HG03095 (cell line): ENCODE data around the gene MRPS12.
A peak's percentile ranks its signal among the peaks of the same experiment; 100 is the strongest.

Experiments
- ATAC-seq: cut with Tn5 transposase; IDR thresholded peaks from one replicate; pipeline ENCODE4 v1.9.1; 2021; ENCODE audit warnings: moderate library complexity; ENCODE audit not compliant: unreplicated experiment

MRPS12 gene

DNA sequence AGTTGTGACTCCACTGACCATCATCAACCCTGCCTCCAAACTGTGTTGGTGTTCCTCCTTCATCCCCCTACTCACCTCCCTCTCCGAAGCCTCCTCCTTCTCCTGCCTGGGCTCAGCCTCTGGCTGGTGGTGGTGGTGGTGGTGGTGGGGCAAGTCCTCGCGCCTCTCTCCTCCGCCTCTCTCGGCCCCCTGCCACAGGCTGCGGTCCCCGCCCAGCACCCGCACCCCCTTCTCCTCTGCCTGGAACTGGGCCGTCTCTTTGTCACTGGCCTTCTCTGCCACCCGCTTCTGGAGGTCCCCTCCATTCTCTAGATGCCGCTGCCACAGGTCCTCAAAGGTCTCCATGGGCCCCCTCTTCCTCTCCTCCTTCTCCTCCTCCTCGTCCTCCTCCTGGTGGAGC lies 20.3 kb upstream of the MRPS12 start:
- ATAC-seq: no peak

DNA sequence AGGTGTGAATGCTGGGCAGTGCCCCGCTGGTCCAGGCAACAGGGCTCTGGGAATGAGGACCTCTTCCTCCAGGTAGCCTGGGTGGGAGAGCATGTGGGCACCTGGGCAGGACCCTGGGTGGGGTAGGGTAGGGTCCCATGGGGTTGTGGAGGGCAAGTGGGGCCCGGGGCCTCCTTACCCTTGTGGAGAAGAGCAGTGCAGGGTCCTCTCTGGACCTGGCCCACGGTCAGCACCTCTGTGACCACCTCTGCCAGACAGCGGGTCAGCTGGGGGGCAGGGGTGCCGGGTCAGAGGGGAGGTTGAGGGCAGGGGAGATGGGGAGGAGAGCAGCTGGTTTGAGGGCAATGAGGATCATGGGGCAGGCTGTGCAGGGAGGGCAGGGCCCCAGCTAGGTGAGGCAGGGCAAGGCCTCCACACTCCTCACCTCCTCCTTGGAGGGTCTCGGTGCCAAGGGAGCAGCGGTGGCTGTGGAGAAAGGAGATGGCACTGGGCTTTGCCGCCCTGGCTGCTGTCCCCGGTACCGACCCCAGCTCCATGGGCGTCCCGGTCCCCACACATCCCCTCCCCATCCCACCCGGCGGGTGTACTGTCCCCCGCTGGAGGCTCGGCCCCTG lies 19.2 kb upstream of the MRPS12 start:
- ATAC-seq: no peak

DNA sequence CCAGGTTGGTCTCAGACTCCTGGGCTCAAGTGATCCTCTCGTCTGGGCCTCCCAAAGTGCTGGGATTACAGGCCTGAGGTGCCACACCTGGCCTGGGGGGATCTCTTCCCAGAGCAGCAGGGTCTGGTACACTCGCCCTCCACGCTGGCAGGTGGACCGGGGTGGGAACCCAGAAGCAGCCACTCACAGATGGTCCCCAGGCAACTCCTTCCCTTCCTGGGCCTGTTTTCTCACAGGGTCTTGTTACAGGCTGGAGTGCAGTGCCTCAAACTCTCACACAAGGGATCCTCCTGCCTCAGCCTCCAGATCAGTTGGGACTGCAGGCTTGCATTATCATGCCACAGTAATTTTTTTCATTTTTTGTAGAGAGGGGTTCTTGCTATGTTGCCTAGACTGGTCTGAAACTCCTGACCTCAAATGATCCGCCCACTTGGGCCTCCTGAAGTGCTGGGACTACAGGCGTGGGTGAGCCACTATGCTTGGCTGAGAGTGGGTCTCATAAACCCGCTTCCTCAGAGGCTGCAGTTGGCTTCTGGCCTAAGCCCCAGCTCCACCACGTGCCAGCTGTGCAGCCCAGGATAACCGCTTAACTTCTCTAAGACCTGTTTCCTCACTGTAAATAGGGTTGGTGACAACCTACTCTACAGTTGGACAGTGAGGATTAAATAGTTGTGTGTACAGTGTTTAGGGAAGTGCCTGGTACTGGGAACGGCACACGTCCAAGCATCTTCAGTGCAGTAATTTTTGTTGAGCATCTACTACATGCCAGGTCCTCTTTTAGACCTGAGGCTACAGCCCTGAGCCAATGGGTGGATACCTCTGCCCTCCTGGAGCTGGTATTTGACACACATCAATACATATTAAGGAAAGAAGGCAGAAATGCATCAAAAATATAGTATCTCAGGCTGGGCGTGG lies 17.9 kb upstream of the MRPS12 start:
- no peak for ATAC-seq

DNA sequence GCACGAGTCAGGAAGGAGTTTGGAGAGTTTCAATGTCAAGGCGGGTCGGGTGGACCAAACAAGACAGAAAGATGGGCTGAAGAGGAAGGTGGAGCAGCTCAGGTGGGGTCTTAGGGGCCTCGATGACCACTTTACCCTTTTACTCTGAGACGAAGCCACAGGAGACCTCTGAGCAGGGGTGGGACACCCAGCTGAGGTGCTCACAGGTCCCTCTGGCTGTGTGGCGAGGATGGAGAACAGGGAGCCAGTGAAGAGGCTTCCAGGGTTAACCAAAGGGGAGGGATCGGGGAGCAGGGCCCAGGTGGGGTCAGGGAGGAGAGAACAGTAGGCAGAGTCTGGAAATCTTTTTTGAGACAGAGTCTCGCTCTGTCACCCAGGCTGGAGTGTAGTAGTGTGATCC lies 16.8 kb upstream of the MRPS12 start:
- ATAC-seq: no peak

DNA sequence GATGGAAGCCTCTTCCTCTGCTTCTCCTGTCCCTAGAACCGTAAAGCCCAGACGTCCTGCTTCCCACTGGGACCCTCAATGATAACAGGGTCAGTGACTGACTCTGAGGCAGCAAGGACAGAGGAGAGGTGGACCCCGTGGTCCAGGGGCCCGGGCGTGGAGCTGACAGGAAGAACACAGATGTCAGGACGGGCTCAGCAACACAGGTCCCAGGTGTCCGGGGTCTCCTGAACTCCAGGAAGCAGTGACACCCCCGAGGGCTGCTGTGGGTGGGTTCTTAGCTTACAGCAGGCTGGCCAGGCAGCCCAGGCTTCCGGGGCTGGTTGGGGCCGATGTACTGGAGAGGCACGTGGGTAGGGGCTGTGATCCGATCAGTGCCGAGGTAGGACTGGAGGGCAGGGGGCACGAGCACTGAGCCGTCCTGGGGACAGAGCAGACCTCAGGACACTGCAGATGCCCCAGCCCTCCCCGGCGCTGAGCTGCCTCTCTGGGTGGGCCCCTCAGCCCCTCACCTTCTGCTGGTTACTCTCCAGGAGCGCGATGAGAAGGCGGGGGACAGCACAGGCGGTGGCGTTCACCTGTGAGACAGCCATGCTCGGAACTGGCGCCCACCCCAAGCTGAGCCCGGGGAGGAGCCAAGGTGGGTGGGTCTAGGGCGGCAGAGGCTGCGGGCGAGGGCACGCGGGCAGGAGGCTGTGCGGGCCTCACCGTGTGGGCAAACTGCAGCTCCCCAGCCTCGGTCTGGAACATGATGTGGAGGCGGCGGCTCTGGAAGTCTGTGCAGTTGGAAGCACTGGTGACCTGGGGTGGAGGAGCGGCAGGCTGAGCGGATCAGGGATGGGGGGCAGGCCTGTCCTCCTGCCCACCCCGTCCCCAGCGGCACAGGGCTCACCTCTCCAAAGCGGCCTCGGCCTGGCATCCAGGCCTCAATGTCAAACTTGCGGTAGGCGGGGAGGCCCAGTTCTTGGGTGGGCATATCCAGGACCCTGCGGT lies 15.1 kb upstream of the MRPS12 start:
- no peak for ATAC-seq

DNA sequence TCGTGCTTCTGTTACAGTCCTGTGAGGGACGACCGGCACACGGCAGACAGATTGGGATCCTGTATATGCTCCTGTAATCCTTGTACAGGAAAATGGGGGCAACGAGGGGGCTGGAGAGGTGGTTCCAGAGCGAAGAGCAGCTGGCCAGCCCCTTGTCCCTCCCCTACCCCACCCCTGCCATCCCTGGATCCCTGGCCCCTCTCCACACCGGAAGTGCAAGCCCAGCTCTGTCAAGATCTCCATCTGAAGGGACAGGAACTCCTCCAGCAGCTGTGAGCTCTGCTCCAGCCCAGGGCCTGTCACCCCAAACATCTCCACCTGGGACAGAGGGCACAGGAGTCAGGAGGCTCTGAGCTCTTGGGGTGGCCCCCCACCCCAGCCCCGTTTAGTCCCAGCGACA lies 13.2 kb upstream of the MRPS12 start:
- ATAC-seq: no peak

DNA sequence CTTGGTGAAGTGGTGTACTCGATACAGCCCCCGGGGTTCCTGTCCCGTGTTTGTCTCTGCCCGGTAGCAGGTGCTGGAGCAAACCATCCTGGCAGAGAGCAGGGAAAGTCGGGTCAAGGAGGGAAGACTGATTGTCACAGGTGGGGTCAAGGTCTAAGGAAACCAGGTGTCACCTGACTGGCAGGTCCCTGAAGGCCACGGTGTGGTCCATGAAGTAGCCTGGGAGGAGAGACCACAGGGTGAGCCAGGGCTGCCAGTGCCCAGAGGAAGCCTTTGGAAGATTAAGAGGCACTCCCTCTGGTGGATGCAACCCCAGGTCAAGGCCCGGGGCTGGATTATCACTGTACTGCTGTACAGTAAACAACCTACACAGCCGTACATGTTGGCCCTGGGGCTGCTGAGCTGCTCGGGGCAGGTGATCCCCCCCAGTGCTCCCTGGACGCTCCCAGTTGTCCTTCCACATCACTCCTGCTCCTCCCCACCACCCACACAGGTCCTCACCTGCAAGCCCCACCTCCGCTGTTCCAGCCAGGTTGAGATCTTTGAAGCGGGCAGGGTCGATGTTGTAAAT lies 12.7 kb upstream of the MRPS12 start:
- no peak for ATAC-seq

DNA sequence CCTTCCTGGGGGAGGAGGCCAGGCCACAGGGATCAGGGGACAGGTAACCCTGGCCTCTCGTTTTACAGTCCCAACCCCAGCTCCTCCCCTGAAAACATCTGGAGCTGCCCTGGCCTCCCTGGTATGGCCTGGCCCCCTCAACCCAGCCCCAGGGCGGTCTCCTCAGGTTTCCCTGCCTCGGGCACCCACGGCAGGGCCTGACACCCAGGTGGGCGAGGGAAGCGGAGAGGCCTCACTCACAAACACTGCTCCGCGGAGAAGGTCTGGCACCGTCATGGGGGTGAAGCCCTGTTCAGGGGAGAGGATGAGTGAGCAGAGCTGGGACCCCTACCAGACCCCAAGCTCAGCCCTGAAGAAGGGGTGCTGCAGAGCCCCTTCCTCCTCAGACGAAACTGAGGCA lies 12.2 kb upstream of the MRPS12 start:
- ATAC-seq: no peak

DNA sequence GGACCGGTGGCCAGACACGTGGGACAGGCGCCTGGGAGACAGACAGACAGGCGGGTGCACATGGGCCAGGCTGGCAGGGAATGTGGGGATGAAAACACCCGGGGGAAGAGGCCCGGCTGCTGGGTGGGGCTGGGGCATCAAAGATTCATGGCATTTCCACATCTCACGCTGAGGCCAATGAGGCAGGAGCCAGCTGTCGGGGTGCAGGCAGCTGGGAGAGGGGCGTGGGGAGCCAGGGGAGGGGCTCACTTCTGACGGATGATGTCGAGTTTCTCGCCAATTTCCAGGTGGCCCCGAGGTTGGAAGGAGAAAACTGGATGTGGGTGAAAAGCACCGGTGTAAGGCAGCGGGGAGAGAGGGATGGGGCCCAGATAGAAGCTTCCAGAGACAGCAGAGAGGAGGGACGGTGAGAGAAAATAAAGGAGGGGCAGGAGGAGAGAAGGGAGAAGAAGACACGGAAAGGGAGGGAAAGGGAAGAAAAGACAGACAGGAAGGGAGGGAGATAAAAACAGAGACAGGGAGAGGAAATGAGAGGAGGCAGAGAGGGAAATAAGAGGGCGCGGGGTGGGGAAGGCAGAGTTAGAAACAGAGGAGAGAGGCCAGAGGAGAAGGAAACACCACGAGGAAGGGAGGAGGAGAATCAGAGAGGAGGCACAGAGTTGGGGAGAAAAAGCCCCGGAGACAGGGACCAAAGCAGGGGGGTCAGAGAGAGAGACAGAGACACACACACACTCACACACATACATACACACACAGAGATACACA lies 10.7 kb upstream of the MRPS12 start:
- no peak for ATAC-seq

DNA sequence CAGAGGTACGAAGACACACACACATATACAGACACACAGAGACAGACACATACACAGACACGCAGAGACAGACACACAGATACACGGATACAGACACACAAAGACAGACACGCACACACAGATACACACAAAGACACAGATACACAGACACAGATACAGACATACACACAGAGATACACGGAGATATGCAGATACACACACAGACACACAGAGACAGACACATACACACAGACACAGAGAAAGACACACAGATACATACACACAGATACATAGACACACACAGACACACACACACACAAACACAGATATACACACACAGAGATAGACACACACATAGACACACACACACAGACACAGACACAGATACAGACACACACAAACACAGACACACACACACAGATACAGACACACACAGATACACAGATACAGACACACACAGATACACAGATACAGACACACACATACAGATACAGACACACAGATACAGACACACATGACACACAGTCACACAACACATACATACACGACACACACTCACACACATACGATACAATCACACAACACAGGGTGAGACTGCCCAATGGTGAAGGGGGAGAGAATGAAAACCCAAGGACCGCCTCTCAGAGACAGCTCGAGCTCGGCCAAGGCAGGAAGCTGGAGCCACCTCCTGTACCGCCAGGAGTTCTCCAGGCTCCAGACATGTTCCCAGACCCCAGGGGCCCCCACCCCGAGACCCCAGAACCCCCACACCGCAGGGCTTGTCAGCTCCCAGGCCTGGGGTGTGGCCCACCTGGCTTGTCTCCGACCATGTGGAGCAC lies 9.9 kb upstream of the MRPS12 start:
- ATAC-seq: no peak

DNA sequence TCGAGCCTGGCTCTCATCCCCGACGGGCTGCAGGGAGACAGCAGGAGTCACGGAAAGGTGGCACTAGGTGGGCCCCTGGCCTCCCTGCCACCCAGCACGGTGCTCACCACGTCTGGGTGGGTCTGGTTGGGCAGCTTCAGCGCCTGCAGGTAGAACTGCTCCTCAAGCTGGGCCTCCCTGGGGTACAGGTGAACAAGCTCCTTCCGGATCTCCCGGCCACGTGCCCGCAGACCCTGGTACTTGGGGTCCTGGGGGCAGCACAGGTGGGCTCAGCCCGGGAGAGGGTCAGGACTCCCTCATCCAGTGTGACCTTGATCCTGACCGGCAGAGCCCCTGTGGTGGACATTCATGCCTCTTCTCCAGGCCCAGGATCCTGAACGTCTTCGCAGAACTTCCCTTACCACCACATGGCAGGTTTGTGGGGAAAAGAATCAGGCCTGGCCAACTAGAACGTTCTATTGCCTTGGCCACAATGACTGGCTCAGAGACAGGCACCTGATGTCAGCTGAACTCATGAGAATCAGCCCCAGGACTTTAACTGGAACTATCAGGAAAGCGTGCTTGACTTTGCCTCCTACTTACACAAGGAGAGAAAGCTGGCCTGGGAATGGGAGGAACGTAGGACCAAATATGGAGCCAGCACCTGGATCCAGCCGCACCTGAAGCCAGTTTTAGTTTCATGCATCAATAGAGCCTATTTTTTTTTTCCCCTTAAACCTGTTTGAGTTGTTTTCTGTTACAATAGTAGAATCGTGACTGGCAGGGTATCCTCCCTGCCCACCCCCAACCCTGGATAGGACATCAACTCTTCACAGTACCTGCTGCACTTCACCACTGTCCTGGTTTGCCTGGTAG lies 9.1 kb upstream of the MRPS12 start:
- no peak for ATAC-seq

DNA sequence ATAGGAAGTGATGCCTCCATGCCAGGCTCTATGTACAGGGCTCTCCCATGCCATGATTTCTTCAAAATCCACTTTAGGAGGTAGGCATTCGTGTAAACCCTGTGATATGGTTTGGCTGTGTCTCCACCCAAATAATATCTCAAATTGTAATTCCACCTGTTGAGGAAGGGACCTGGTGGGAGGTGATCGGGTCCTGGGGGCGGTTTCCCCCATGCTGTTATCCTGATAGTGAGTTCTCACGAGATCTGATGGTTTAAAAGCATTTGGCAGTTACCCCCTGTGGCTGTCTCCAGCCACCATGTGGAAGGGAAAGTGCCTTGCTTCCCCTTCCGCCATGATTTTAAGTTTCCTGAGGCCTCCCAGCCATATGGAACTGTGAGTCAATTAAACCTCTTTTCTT lies 8.3 kb upstream of the MRPS12 start:
- ATAC-seq: no peak

DNA sequence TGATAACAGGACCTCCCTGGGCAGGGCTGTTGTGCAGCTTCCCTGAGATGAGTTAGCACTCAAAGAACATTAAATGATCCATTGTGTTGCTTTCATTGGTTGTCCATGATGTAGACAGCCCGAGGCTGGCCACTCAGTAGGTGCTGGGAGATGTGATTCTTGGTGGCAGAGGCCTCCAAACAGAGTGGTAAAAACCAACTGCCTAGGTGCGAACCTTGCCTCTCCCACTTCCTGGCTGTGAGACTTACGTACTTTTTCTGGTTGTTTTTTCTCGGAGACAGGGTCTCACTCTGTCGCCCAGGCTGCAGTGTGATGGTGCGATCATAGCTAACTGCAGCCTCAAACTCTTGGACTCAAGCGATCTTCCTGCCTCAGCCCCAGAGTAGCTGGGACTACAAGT lies 6.4 kb upstream of the MRPS12 start:
- no peak for ATAC-seq

DNA sequence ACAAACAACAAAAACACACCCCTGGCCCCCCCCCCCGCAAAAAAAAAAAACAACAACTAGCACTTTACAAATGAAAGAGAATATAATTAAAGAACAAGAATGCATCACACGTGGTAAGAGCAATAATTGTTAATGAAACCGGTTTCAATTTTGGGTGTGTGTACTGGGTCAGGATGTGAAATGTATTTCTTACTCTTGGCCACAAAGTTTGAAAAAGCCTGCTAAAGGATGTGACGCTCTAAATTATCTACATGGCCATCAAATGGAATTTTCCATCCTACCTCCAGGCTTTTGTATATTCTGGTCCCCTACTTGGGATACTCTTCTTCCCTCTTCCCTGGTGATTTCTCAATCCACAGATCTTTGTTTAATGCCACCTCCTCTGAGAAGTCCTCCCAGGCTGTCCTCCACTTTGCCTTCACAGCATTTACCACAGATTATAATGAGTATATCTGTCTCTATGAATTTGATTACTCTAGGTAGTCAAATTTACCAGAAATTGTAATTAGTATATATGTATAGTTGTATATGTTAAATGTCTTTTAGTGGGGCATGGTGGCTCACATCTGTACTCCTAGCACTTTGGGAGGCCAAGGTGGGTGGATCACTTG lies 2.2 kb upstream of the MRPS12 start:
- ATAC-seq: no peak

DNA sequence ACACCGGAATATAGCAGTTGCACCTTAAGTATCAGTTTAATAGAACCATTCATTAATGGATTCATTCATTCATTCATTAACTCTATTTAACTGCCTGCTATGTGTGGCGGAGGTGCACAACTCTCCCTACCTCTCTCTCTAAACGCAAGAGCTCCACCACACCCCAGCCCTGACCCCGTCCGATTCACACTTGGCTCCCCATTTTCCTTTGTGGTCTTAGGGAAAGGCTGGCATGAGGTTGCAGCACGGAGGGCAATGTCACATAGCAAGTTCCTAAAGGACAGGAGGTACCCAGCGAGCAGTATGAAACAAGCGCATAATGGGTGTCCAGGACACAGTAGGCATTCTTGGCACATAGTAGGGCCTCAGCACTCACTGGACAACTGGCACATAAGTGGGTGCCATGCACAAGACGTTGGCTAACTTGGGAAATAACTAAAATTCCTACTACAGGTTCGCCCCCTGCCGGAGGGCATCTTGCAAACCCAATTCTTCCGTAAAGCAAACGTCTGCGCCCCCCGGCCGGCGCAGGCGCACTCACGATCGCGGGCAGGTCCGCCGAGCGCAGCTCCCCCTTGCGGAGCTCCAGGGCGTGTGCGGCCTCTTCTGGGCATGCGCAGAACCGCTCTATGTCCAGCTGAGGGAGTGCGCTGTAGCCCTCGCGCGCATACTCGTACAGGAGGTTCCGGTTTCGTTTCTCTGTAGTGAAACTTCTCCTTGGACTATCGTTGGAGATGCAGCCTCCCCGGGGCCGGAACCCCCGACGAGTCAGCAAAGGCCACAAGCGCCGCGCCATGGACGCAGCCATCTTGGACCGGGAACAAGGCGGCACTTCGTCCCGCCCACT lies 592 bp upstream of the MRPS12 start, which contains the start of gene SARS2:
TSS of gene SARS2 (minus strand) at position 835 of the 847 bp plus-strand sequence. CDS start at position 808, 27 bp downstream.
- ATAC-seq: peak; percentile 51

DNA sequence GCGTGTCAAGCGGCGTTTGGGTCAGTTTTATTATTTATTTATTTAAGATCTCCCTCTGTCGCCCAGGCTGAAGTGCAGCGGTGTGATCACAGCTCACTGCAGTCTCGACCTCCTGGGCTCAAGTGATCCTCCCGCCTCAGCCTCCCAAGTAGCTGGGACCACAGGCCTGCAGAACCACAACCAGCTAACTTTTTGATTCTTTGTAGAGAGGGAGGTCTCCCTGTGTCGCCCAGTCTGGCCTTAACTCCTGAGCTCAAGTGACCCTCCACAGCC lies 713 bp downstream of the MRPS12 start:
- ATAC-seq: no peak
